ENCODE data around the gene TRIML1.

- TF ChIP-seq EP300 (IDR thresholded peaks at IDR 0.05; ENCODE audit: borderline replicate concordance) (no peak), TAF1 (IDR thresholded peaks at IDR 0.05; ENCODE audit: low read depth) (no peak), REST (IDR thresholded peaks at IDR 0.05; ENCODE audit: low read depth) (no peak), RAD21 (IDR thresholded peaks at IDR 0.05; ENCODE audit: low read depth) (no peak), USF1 (IDR thresholded peaks at IDR 0.05) (no peak), FOXM1 (IDR thresholded peaks at IDR 0.05; ENCODE audit: borderline replicate concordance, low read depth) (no peak), TEAD4 (IDR thresholded peaks at IDR 0.05) (no peak), EGR1 (IDR thresholded peaks at IDR 0.05) (no peak), YY1 (IDR thresholded peaks at IDR 0.05; ENCODE audit: low read depth) (no peak), ZBTB7A (IDR thresholded peaks at IDR 0.05; ENCODE audit: low read depth) (no peak), MAX (IDR thresholded peaks at IDR 0.05) (no peak), CEBPB (IDR thresholded peaks at IDR 0.05) (no peak), TCF12 (IDR thresholded peaks at IDR 0.05; ENCODE audit: low read depth) (no peak)
These were observed 29.2 kb upstream of the TRIML1 start for GRCh38 chr4:188110036-188110435.
